GM18520 (cell line): Measurements from ENCODE around the gene EPHA6.
A peak's percentile ranks its signal among the peaks of the same experiment; 100 is the strongest.

Experiments used
- ATAC-seq: cut with Tn5 transposase; IDR thresholded peaks from one replicate; pipeline ENCODE4 v1.9.1; 2021; ENCODE audit not compliant: unreplicated experiment

The EPHA6 gene

DNA sequence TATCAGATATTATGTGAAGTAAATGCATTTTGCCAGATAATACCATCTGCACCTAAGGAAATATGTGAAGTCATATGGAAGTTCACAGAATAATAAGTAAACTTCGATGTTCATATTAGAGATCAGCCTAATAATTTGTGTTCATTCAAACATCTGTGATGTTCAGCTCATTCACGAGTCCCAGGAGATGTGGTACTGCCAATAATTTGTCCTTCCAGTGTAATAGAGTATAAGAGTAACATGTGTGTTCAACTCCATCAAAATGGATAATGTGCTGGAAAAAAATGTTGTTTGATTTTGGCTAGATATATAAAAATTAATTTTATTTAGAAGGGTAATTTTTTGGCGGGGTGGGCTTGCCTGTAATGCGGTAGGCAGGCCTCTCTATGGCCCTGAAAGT lies 874.7 kb downstream of the EPHA6 start:
- no peak for ATAC-seq

DNA sequence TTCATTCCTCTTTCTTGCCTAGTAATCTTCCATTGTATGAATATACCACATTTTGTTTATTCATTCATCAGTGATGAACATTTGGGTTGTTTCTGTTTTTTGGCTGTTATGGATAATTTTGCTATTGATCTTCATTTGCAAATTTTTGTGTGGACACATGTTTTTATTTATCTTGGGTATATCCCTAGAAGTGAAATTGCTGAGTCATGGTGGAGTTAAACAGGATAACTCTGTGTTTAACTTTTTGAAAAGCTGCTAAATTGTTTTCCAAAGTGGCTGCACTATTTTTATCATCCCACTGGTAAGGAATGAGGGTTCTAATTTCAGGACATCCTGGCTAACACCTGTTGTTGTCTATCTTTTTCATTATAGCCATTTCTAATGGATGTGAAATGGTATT lies 875.6 kb downstream of the EPHA6 start:
- ATAC-seq, result no peak

DNA sequence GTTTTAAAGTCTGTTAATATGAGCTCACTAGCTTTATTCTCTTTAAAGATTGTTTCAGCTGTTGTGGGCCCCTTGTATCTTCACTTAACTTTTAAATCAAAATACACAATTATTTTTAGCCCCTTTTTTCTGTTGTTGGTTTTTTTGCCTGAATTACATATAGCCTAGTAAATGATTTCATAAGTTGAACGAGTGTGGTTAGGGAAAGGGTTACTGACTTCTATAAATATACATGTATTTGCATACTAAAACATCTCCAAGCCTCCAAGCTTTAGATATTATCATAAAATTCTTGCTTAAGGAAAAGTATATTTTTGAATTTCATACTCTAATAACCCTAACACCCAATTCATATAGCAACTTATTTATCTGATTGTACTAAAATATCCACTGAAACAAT lies 877.0 kb downstream of the EPHA6 start:
- no peak for ATAC-seq

DNA sequence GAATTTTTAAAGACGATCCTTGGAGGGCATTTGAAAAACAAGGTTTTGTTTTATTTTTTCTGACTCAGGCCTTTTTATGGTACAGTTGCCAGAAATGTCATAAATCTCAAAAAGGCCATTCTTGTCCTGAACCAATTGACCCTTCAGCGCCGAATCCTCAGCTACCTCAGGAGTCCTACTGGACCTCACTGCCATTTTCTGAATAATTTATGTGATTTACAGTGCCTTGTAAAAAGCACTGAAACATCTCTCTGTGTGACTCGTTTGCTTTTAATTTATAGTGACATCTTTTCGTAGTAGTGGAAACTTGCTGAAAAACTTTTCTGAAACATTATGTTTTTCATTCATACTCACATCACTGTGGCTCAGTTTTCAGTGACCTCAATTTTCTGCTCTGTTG lies 878.0 kb downstream of the EPHA6 start:
- no peak for ATAC-seq

DNA sequence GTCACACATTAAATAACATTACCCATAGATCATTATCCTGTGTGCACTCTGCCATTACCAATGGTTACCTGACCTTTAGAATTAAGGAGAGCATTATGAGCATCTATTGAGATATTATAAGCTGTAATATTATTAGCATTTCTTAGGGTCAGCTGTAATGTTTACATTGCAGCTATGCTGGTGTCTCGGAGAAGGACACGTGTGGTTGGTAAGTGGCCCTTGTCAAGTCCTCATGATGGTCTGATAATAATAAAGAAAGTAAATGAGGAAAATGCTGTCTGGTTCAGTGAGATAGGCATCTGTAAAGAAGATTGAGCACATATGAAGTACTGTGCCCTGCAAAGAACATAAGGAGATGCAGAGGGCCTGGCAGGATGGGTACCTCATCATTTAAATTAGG lies 878.4 kb downstream of the EPHA6 start:
- no peak for ATAC-seq

DNA sequence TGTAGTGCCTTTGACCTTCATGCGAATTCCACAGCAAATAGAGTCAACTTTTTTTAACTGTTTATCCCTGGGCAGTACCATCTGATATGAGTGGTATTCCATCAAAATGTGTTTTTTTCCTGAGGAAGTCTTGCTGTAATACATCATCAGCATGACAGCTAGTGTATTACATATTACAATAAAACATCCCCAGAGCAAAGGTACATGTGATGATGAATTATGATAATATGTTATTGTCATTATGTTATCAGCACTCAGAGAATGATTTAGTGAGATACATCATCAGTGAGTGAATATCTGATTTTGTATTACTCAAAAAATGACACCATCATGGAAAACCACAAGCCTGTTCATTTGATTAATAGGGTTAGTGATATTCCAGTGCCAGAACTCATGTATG lies 880.5 kb downstream of the EPHA6 start:
- ATAC-seq, result no peak

DNA sequence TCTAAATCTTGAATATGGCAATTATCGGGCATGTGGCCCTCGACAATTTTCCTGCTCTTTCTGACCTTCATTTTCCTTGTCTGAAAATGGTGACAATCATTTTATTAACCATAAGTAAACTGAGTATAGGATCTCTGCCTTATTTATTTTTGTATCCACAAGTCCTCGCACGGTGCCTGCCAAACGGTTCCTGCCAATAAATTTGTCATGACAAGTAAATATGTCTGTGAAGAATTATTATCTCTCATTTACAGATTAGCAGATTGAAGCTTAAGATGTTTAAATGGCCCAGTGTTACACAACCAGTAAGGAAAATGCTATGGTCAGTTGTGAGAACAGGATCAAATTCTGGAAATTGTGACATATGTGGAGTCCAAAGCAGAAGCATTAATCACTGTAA lies 884.3 kb downstream of the EPHA6 start:
- no peak for ATAC-seq

DNA sequence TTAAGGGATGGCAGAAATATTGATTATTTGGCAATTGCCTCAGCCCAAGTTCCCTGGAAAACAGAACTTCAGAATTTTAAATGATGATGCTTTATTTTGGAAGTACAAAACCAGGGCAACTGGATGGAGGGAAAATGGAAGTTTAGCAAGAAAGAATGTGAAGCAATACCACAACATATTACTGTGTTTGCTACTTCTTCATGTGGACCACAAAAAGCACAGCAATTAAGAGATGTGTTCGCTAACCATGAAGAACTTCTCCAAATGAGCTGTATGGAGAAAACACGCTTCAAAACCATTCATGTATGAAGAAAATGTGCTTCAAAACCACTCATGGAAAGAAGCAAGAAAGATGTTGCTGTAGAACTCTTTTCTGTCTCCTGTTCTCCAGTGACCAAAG lies 885.5 kb downstream of the EPHA6 start:
- ATAC-seq, result no peak

DNA sequence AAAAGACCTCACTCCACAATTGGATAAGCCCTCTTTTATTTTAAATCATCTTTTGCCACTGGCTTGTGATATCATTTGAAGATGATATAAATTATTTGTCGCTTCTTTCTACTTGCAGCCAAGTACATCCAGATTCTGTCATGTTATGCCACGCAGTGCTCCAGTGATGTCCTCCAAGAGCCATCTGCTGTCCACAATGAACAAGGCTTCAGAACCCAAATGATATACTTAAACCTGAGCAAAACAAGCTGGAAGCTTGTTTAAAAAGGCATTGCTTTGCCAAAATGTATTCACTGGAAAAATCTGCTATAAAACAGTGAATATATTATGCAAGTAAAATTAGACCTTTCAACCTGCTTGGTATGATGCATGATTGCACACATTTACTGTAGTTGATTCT lies 891.4 kb downstream of the EPHA6 start:
- no peak for ATAC-seq

DNA sequence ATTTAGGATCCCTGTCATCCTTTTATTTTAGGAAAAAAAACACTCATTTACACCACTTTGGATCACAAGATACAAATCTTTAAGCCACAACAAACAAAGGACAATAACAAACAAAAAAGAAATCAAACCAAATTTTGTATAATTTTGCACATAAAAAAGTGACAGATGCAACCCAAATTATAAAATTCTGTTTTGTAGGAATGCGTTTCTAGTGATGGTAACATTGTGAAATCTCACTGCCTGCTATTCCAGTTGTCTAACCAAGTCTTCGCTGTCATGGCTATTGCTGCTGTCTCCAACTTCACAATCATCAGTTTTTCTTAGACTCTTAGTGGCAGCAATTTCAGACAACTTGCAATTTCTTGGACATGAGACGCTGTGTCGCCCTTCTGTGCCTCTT lies 891.8 kb downstream of the EPHA6 start:
- no peak for ATAC-seq

DNA sequence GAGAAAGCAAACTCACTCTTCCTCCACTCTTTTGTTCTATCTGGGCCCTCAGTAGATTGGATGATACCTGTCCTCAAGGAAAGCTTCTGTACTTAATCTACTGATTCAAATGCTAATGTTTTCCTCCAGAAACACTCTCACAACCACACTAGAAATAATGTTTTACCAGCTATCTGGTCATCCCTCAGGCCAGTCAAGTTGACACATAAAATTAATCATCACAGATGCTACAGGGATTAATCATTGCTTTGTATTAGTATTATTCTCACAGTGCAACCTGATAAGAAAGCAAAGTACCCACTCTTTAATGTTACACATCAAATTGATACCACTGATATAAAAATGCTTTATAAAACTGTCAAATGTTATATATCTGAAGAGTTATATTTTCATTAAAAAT lies 897.3 kb downstream of the EPHA6 start:
- ATAC-seq, result no peak

DNA sequence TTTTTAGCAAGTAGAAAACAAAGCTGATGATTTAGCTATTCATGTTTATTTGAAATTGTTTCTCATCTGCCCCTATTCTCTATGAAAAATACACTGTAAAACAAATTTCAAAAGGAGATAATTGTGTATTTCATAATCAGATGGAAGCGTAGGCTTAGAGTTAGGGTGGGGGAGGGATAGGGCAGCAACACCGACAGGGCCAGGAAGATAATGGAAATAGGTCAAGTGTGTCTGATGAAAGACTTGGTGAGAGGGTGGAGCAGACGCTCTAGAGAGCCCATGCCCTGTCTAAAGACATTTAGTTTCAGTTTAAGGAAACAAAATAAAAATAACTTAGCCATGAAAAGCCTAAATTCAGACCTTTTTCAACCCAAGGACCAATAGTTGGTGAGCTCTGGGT lies 898.5 kb downstream of the EPHA6 start:
- ATAC-seq, result no peak

DNA sequence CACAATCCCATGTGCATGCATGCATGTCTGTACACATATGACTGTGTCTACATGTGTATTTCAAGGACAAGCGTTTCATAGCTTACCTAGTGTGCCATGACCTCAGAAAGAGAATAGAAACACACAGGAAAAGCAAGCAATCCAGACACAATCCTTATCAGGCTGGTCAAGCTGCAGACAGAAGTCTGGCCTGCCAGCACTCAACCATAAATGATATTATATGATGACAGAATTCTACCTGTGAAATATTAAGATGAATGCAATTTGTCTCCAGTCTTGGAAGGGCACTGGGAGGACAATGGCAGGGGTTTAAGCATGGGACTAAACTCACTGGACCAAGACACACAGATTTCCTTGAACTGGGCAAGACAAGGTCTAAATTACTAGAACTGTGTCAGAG lies 899.2 kb downstream of the EPHA6 start:
- no peak for ATAC-seq

DNA sequence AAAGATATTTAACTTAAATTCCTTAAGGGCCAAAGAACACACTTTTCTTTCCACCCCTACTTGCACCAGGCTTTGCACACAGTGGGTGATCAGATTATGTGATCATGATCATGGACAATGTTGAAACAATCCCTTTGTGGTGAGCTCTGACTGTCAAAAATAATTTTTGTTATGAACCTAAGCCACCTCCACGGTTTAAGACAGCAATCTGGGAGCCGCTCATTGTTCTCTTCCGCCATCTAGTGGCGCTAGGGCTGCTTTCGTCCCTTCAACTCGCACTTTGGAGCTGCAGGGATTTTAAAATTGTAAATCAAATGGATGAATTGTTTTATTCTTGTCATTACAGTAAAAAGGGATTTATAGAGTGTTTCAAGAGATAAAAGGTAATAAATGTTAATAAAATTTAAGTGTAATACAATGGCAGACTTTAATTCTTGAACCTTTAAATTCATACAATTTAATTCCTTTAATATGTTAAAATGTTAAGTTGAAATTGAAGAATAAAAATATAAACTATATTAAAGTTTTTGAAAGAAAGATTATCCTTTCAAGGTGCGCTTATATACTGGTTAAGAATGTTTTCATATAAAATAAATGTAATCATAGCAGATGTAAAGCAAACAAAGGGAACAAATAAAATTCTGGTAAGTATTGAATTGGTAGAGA lies 904.9 kb downstream of the EPHA6 start:
- peak; percentile 91 for ATAC-seq

DNA sequence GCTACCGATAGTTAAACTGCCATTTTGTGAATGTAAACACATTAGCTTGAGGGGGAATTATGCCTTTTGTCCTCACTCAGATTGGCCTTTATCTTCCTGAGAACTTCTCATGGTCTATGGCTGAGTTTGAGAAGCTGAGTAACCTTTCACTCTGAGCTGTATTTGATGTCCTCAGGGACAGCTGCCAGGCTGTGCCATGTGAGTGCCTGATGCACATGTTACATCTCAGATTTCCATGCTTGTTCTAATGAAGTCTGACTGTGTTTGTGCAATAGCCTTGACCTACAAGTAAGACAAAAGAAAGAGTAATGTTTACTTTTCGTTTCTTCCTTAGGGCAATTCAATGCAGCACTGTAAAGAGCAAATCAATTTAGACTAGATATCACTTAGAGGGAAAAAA lies 906.0 kb downstream of the EPHA6 start:
- ATAC-seq, result no peak

DNA sequence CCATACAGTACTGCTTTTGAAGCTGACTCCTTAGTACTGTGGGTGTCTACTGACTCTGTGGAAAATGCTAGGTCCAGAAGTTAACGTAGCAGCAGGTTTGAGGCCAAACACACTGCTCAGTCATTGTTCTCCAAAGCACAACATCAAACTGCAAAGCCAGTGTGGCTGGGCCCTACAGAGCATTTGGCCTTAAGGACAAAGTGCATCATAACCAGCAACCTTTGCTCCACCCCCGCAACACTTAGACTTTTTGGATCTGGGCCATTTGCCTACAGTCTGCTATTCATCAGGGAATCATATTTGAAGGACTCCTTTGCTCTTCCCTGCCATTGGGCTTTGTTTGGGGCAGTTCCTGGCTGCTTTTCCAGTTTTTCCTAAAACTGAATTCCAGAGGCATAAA lies 907.1 kb downstream of the EPHA6 start:
- no peak for ATAC-seq

DNA sequence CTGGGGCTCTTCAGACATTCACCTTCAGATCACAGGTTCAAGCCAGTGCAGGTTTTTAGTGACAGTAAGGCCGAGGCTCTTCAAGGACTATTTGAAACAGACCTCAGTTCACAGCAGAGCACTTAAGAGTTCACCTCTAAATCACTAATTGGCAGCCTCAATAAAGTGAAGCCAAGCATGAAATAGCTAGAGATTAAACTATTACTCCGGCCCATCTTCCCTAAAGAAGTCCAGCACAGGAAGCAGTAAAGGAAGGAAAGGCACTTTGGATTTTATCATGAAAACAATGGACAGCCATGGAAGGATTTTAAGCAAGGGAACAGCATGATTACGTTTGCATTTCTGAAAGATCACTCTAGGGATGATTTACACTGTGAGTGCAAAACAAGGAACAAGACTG lies 922.5 kb downstream of the EPHA6 start:
- no peak for ATAC-seq

DNA sequence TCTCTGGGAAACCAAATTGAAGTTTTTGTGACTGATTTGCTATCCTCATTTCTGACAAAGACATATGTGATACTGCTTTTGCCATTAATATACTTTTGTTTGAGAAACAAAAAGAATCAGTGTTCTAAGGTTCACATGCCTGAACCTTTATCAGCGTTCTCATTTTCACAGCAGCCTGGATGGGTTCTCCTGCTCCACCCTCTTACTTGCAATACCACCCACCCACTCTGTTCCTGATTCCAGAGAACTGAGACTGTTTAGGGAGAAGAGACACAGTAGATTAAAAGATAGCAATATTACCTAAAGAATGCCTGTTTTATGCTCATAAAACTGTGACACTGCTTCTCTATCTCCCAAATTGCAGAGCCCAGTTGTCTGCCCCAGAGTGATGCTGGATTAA lies 924.4 kb downstream of the EPHA6 start:
- ATAC-seq, result no peak

DNA sequence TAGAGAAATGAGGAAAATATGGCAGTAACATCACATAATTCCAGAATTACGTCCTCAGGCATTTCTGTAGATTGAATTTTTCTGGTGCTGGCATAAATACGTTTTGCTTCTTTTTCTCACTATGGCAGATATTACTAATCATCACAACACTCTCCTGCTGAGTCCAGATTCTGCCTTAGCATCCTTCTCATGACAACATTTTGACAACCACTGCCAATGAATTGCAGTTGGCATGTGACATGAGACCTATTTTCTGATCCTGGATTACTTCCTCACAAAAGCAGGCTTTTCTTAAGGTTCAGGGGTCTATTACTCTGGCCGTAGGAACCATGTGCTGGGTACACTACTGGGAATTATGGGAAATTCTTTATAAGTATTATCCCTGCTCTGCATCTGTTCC lies 927.6 kb downstream of the EPHA6 start:
- no peak for ATAC-seq

DNA sequence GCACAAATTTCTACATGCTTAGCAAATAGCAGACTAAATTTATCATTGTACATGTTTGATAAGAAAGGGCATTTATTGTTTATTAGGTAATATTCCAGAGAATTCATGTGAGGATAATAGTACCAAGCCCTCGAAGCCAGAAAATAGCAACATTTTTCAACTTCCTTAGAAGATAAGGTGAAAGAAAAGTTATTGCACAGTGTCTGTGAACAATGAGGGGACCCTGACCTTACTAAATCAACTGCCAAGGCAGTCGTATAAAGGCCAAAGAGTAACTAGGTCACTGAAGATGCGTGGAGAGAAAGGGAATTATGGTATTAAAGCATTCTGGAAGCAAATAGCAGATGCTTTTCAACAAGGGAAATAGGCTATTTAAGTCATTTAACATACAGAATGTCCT lies 929.9 kb downstream of the EPHA6 start:
- ATAC-seq, result no peak

DNA sequence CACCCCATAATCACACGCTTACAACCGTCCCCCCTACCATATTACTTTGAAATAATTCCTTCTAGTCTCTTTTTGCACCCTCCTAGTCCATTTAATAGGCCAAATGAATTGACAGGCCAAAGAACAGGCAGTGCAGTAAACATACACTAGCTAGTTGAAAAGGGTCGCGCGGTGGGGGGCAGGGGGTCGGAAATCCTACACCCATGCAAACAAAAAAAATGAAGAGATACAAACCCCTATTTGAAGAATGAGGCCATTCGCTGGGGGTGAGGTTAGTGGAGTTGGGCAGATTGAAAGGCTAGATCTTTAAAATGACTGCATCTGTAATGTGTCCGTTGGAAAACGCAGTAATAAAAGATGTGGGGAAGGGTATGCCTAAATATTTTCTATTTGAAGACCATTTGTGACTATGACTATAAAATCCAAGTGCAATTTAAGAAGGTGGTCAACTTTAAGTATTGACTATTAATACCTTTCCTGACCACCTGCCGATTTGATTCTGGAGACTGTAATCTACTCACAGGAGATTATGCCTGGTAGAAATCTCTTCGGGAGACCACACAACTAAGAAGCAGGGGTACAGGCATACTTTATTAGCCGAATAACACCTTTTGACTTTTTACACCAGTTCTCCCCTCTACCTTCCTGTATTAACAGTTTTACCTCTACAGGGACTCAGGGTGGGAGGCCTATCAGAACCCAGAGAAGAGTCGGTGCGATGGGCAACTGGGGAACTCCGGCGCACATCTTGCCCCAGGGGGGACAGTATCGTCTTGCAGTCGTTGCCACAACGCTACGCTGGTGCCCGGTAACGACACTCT lies 949.4 kb downstream of the EPHA6 start:
- no peak for ATAC-seq

DNA sequence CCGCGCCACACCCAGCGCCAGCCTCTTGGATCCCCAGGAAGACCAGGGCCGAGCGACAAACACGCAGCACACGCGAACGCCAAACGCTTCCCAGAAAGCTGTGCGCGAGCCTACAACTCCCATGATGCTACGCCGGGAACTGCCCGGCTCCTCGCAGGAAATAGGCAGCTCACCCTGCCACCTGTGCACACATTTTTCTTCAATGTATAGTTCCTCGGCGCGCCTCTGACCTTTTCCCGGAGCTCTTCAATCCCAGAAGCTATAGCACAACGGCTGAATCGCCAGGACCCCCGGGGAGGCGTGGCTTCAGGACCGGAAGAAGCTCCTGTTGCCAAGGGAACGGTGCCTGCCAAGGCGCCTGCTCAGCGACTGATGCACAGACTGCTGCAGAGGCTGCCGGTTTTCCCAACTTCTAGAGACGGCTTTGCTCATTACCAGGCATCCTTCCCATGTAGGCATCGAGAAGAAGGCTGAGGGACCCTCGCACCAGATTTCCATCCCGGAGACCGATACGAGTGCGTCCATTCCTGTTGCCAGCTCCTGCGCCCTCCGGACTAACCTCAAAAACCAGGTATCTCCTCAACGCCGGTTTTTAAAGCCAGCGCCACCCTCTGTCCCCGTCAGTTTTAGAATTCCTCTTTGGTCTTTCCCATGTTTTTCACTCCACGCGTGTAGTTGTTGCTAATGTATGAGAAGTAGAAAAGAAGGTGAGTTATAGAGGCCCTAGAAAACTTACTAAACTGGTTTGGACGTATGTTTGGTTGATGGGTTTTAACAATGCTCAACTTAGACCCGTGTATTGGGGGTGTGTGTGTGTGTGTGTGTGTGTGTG lies 950.2 kb downstream of the EPHA6 start, which contains the start of gene ARL6:
TSS of gene ARL6 (plus strand) at position 352 of the 832 bp plus-strand sequence. CDS start 3,350 bp downstream, outside the sequence.
- peak; percentile 91 for ATAC-seq
